ENCODE results near the gene FCHSD2.

GRCh38 chr11:72821920-72822799 lies 320.0 kb downstream of the FCHSD2 start:
- no peak for TF ChIP-seq CTCF (IDR thresholded peaks at IDR 0.05)
- no peak for TF ChIP-seq POLR2A (IDR thresholded peaks at IDR 0.05)

All from lower leg skin (tissue), 3 donors.